A673 (cell line): Measurements from ENCODE around the gene MYH10. TPM values are rescaled to one million over a fixed set of nuclear protein-coding genes. Genes with fewer than 3 reads are reported as not detected.

Experiments
- BruUV-seq: library from RNA; stranded (reverse); fragments of 400-500 nt; replicated peaks from 2 replicates; lab custom pipeline; 2021; lab: Mats Ljungman, UMichigan
- CTCF ChIA-PET: fragments of 300-600 bp; sonication (Branson Sonifier 250); formaldehyde crosslinking; loops from one replicate; lab custom pipeline; 2022; ENCODE audit warnings: antibody characterized with exemption; lab: Charles Lee
- POLR2A ChIA-PET: fragments of 300-600 bp; sonication (Branson Sonifier 250); formaldehyde crosslinking; loops from one replicate; lab custom pipeline; 2022; ENCODE audit warnings: antibody characterized with exemption; ENCODE audit not compliant: low non-redundant PET; lab: Charles Lee
- DNase-seq: peaks from one replicate; pipeline ENCODE4 v3.0.0-alpha.2; 2015; ENCODE audit warnings: low spot score
- H3K27ac ChIP-seq: fragments of 200-600 bp; sonication (generic); 2 replicates; pipeline ENCODE4 v1.5.1; 2016; ENCODE audit warnings: mixed run types, low read depth, mild to moderate bottlenecking, mixed read lengths, antibody characterized with exemption, low read length; ENCODE audit not compliant: poor library complexity, severe bottlenecking
- H3K27me3 ChIP-seq: fragments of 200-600 bp; sonication (generic); replicated peaks from 2 replicates; pipeline ENCODE4 v1.6.1; 2017; ENCODE audit warnings: mixed run types, low read depth, mild to moderate bottlenecking, mixed read lengths, antibody characterized with exemption, low read length; ENCODE audit not compliant: insufficient read depth, poor library complexity
- H3K36me3 ChIP-seq: fragments of 200-600 bp; sonication (generic); 2 replicates; pipeline ENCODE4 v1.6.1; 2016; ENCODE audit warnings: mixed run types, mild to moderate bottlenecking, mixed read lengths, antibody characterized with exemption, low read length; ENCODE audit not compliant: insufficient read depth, poor library complexity, severe bottlenecking
- H3K4me1 ChIP-seq: fragments of 200-600 bp; sonication (generic); 2 replicates; pipeline ENCODE4 v1.6.1; 2017; ENCODE audit warnings: mixed run types, mild to moderate bottlenecking, mixed read lengths, antibody characterized with exemption, low read length; ENCODE audit not compliant: insufficient read depth, poor library complexity, severe bottlenecking
- H3K4me3 ChIP-seq: fragments of 200-600 bp; sonication (generic); 2 replicates; pipeline ENCODE4 v1.5.1; 2016; ENCODE audit warnings: low read depth, mixed run types, mild to moderate bottlenecking, mixed read lengths, low read length; ENCODE audit not compliant: poor library complexity, severe bottlenecking
- H3K9me3 ChIP-seq: fragments of 200-600 bp; sonication (generic); 2 replicates; pipeline ENCODE4 v1.6.1; 2016; ENCODE audit warnings: mixed run types, low read depth, mild to moderate bottlenecking, mixed read lengths, antibody characterized with exemption, low read length; ENCODE audit not compliant: poor library complexity, severe bottlenecking
- CTCF ChIP-seq: fragments of 300-800, 200-600 bp; sonication (generic); conservative IDR thresholded peaks from 2 replicates; pipeline ENCODE4 v1.5.1; 2017; ENCODE audit warnings: low read depth, mild to moderate bottlenecking, antibody characterized with exemption, low read length, moderate library complexity, mixed read lengths
- EZH2 ChIP-seq: fragments of 200-600 bp; sonication (generic); IDR thresholded peaks from 2 replicates; pipeline ENCODE4 v1.6.1; 2017; ENCODE audit warnings: borderline replicate concordance, low read depth, mild to moderate bottlenecking, mixed read lengths, antibody characterized with exemption, low read length; ENCODE audit not compliant: poor library complexity, severe bottlenecking
- intact Hi-C: fragments of 100-400 bp; cut with micrococcal nuclease; formaldehyde crosslinking; loops from one replicate; pipeline ENCODE4 v1.10.0; 2022; ENCODE audit not compliant: unreplicated experiment
- total RNA-seq: library from RNA; stranded (reverse); gene quantifications from 2 replicates; pipeline ENCODE4 v1.2.3, GENCODE V29; 2021

Gene MYH10
- total RNA-seq, 1 experiment from 2014 or later, result 129 TPM

- DNase-seq, result no peak
- Histone ChIP-seq H3K9me3 (no peaks in the 10 kb centered on the region), H3K27me3 (no peaks in the 10 kb centered on the region), H3K4me1 (peaks cover 21% of the 10 kb centered on the region), H3K4me3 (no peak overlapping the region), H3K36me3 (peaks cover 44% of the 10 kb centered on the region), H3K27ac (no peak overlapping the region)
- TF ChIP-seq CTCF (no peak), EZH2 (no peak)
- ChIA-PET CTCF (no interaction called here), POLR2A (interaction anchor here (0.5 kb wide), 1 partner anchor 19 kb away, joined by 3 read pairs; no protein-coding TSS in a partner anchor)
- BruUV-seq, result no TSS peak
- intact Hi-C loops, result no loop called here
These were observed 160.6 kb downstream of the MYH10 start for GRCh38 chr17:8469964-8470363.

GRCh38 chr17:8468980-8469379 is 161.5 kb downstream of the MYH10 start:
- Histone ChIP-seq H3K4me1 (peaks cover 22% of the 10 kb centered on the region), H3K27ac (no peak overlapping the region), H3K4me3 (no peak overlapping the region), H3K27me3 (no peaks in the 10 kb centered on the region), H3K9me3 (no peaks in the 10 kb centered on the region), H3K36me3 (peaks cover 35% of the 10 kb centered on the region)
- no peak for DNase-seq
- ChIA-PET CTCF (interaction anchor here (0.6 kb wide), 1 partner anchor 701 kb away, joined by 7 read pairs; no protein-coding TSS in a partner anchor), POLR2A (no interaction called here)
- BruUV-seq, result no TSS peak
- no peak for TF ChIP-seq EZH2
- no peak for TF ChIP-seq CTCF
- intact Hi-C loops, result no loop called here

- TF ChIP-seq CTCF, result no peak
- TF ChIP-seq EZH2, result no peak
- DNase-seq, result no peak
- POLR2A ChIA-PET, result no interaction called here
- Histone ChIP-seq H3K4me1 (peaks cover 22% of the 10 kb centered on the region), H3K27me3 (no peaks in the 10 kb centered on the region), H3K27ac (no peak overlapping the region), H3K4me3 (no peak overlapping the region), H3K36me3 (peaks cover 34% of the 10 kb centered on the region), H3K9me3 (no peaks in the 10 kb centered on the region)
- no TSS peak for BruUV-seq
- intact Hi-C loops, result no loop called here
- CTCF ChIA-PET, result no interaction called here
These were observed 162.4 kb downstream of the MYH10 start for GRCh38 chr17:8468127-8468526.
